KMS-11 (cell line): ENCODE results near the gene TBC1D23.

ENCODE experiments used
- H2AFZ ChIP-seq: fragments of 200-600 bp; sonication (generic); 2 replicates; pipeline ENCODE4 v1.6.1; 2016; ENCODE audit warnings: antibody characterized with exemption, mixed run types, low read depth
- H3K27ac ChIP-seq: fragments of 200-600 bp; sonication (generic); 2 replicates; pipeline ENCODE4 v1.6.1; 2016; ENCODE audit warnings: mild to moderate bottlenecking, mixed run types
- H3K27me3 ChIP-seq: fragments of 200-600 bp; sonication (generic); 2 replicates; pipeline ENCODE4 v1.6.1; 2017; ENCODE audit warnings: mild to moderate bottlenecking, low read depth, mixed run types, moderate library complexity; ENCODE audit not compliant: insufficient read depth
- H3K36me3 ChIP-seq: fragments of 200-600 bp; sonication (generic); 2 replicates; pipeline ENCODE4 v1.6.1; 2017; ENCODE audit warnings: mild to moderate bottlenecking, mixed run types; ENCODE audit not compliant: insufficient read depth
- H3K4me1 ChIP-seq: fragments of 200-600 bp; sonication (generic); 2 replicates; pipeline ENCODE4 v1.6.1; 2016; ENCODE audit warnings: mild to moderate bottlenecking, low read depth, mixed run types; ENCODE audit not compliant: poor library complexity, severe bottlenecking
- H3K4me2 ChIP-seq: fragments of 200-600 bp; sonication (generic); 2 replicates; pipeline ENCODE4 v1.7.0; 2016; ENCODE audit warnings: mild to moderate bottlenecking, mixed run types
- H3K4me3 ChIP-seq: fragments of 200-600 bp; sonication (generic); IDR thresholded peaks from 2 replicates; pipeline ENCODE4 v1.6.1; 2017; ENCODE audit warnings: low read depth, low read length, mixed read lengths; ENCODE audit not compliant: insufficient read depth
- H3K79me2 ChIP-seq: fragments of 200-600 bp; sonication (generic); 2 replicates; pipeline ENCODE4 v1.6.1; 2016; ENCODE audit warnings: low read depth, mixed run types; ENCODE audit not compliant: insufficient read depth
- H3K9ac ChIP-seq: fragments of 200-600 bp; sonication (generic); 2 replicates; pipeline ENCODE4 v1.6.1; 2016; ENCODE audit warnings: mild to moderate bottlenecking, mixed run types
- H4K20me1 ChIP-seq: fragments of 200-600 bp; sonication (generic); 2 replicates; pipeline ENCODE4 v1.6.1; 2016; ENCODE audit warnings: mild to moderate bottlenecking, mixed run types; ENCODE audit not compliant: insufficient read depth
- CTCF ChIP-seq: fragments of 200-600 bp; sonication (generic); conservative IDR thresholded peaks from 2 replicates; pipeline ENCODE4 v1.6.1; 2017; ENCODE audit warnings: low read depth, mild to moderate bottlenecking, antibody characterized with exemption, low read length, moderate library complexity, mixed read lengths

TBC1D23 gene

GRCh38 chr3:100221159-100221558, 39.6 kb upstream of the TBC1D23 start:
- TF ChIP-seq CTCF = no peak
- H4K20me1 ChIP-seq = no peaks in the 10 kb centered on the region
- no peak overlapping the region for H2AFZ ChIP-seq
- no peak overlapping the region for H3K27ac ChIP-seq
- H3K4me2 ChIP-seq = no peak overlapping the region
- H3K36me3 ChIP-seq = no peaks in the 10 kb centered on the region
- peaks cover 5% of the 10 kb centered on the region for H3K4me1 ChIP-seq
- H3K4me3 ChIP-seq = no peak overlapping the region
- H3K79me2 ChIP-seq = no peaks in the 10 kb centered on the region
- H3K9ac ChIP-seq = no peak overlapping the region
- H3K27me3 ChIP-seq = no peaks in the 10 kb centered on the region

GRCh38 chr3:100225193-100225592, 35.6 kb upstream of the TBC1D23 start:
- Histone ChIP-seq H3K27ac (no peak overlapping the region), H3K4me3 (no peak overlapping the region), H3K36me3 (no peaks in the 10 kb centered on the region), H2AFZ (no peak overlapping the region), H3K79me2 (no peaks in the 10 kb centered on the region), H3K4me1 (peaks cover 5% of the 10 kb centered on the region), H3K9ac (no peak overlapping the region), H3K27me3 (no peaks in the 10 kb centered on the region), H4K20me1 (no peaks in the 10 kb centered on the region), H3K4me2 (no peak overlapping the region)
- no peak for TF ChIP-seq CTCF

- no peak overlapping the region for H3K27ac ChIP-seq
- peaks cover 5% of the 10 kb centered on the region for H3K4me1 ChIP-seq
- H3K27me3 ChIP-seq = no peaks in the 10 kb centered on the region
- no peaks in the 10 kb centered on the region for H4K20me1 ChIP-seq
- no peak overlapping the region for H3K9ac ChIP-seq
- H3K36me3 ChIP-seq = no peaks in the 10 kb centered on the region
- H2AFZ ChIP-seq = no peak overlapping the region
- H3K4me3 ChIP-seq = no peak overlapping the region
- H3K79me2 ChIP-seq = no peaks in the 10 kb centered on the region
- H3K4me2 ChIP-seq = no peak overlapping the region
- no peak for TF ChIP-seq CTCF
Measured at GRCh38 chr3:100225883-100226282, 34.9 kb upstream of the TBC1D23 start.

DNA sequence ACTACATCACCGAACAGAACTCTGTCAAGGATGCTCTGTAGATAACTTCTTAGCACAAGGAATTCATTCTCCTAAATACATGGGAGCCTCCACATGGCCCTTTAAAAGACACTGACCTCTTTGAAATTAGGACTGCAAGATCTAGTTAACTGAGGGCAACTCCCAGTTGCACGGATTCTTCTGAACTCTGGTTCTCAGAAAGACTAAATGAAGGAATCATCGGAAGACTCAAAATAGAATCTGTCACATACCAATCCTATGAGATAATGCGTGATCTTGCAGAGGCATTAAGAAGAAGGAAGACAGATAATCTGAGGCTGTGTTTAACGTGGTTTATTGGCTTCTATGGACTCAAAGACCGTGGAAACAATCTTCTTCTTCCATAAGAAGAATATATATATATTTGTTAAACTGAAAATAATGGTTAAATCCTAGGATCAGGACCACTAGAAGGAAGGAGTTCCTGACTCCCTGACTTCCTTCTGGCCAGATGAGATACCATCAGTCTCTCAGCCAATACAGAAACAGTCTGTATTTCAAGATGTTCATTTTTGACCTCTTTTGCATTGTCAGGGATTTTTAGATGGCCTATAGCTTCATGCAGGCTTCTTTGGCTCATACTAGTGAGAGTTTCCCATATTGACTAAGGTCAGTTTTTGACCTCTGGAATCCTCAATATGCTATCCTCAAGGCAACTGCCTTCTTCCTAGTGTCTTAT, 33.9 kb upstream of the TBC1D23 start:
- Histone ChIP-seq H3K36me3 (no peaks in the 10 kb centered on the region), H3K4me1 (no peaks in the 10 kb centered on the region), H3K79me2 (no peaks in the 10 kb centered on the region), H2AFZ (no peak overlapping the region), H3K27me3 (no peaks in the 10 kb centered on the region), H3K27ac (no peak overlapping the region), H3K4me2 (no peak overlapping the region), H4K20me1 (no peaks in the 10 kb centered on the region), H3K9ac (no peak overlapping the region), H3K4me3 (no peak overlapping the region)
- no peak for TF ChIP-seq CTCF
